ENCODE results near the gene RPLP2. TPM values are rescaled to one million over a fixed set of nuclear protein-coding genes. Genes with fewer than 3 reads are reported as not detected.

RPLP2 gene
- polyA plus RNA-seq, 1 of the 3 experiments (the other 2 are of a cell fraction): 799 TPM

GRCh38 chr11:829847-830294, 20.1 kb downstream of the RPLP2 start:
- Histone ChIP-seq H2AFZ (ENCODE audit: low read depth) (no peak overlapping the region), H3K4me2 (peak overlapping the region; percentile 100), H3K36me3 (replicated peaks in 1 of 2; ENCODE audit: control insufficient read depth in 1 of 2, insufficient read depth in 2 of 2, low read length in 1 of 2) (peaks cover 0 to 8% of the 10 kb centered on the region in 2 experiments), H3K9me3 (no peaks in the 10 kb centered on the region), H3K4me1 (ENCODE audit: control insufficient read depth in 1 of 2, insufficient read depth in 2 of 2, low read depth in 1 of 2, low read length in 1 of 2) (peaks cover 14 to 35% of the 10 kb centered on the region in 2 experiments; a peak in 2 of 4 replicates), H3K9me2 (no peaks in the 10 kb centered on the region), H3K4me3 (ENCODE audit: low read depth in 2 of 2, low read length in 1 of 2) (peak overlapping the region in 1 of 2 experiments; percentile 10; a peak in 1 of 4 replicates), H4K20me1 (ENCODE audit: insufficient read depth) (peaks cover 11% of the 10 kb centered on the region), H3K27ac (ENCODE audit: low read depth in 2 of 2, low read length in 1 of 2) (no peak overlapping the region), H3K79me2 (ENCODE audit: insufficient read depth) (peaks cover 37% of the 10 kb centered on the region), H3K9ac (no peak overlapping the region), H3K27me3 (ENCODE audit: insufficient read depth) (no peaks in the 10 kb centered on the region), H3F3A (replicated peaks; ENCODE audit: insufficient read depth) (peaks cover 11% of the 10 kb centered on the region)
- no peak for TF ChIP-seq TAF1 (IDR thresholded peaks at IDR 0.05; ENCODE audit: borderline replicate concordance, low read depth, low read length)
- TF ChIP-seq FOXJ3 (CRISPR knock-in tag; IDR thresholded peaks at IDR 0.05): no peak
- ChIA-PET POLR2A (interaction anchor here (1.2 to 2.2 kb wide), 2 partner anchors 11 to 13 kb away, joined by 5 to 9 read pairs; partner anchors contain the start of genes PNPLA2, POLR2L and TSPAN4), CTCF (interaction anchor here (0.9 to 1.2 kb wide), 3 partner anchors 9 to 21 kb away, joined by 3 to 4 read pairs (median 3); partner anchors contain the start of gene RPLP2)
- WGBS (ENCODE audit: low lambda C conversion rate): 78% methylated on average over 22 of the region's 39 CpGs
- no peak for DNase-seq

GRCh38 chr11:830295-831117, 20.7 kb downstream of the RPLP2 start:
- Histone ChIP-seq H3K4me2 (peak overlapping the region; percentile 100), H4K20me1 (ENCODE audit: insufficient read depth) (peaks cover 15% of the 10 kb centered on the region), H3K4me3 (ENCODE audit: low read depth in 2 of 2, low read length in 1 of 2) (peak overlapping the region in 1 of 2 experiments; percentile 21; a peak in 1 of 4 replicates), H3K9me3 (no peaks in the 10 kb centered on the region), H3K9ac (no peak overlapping the region), H3K9me2 (no peaks in the 10 kb centered on the region), H3F3A (replicated peaks; ENCODE audit: insufficient read depth) (peaks cover 15% of the 10 kb centered on the region), H3K36me3 (replicated peaks in 1 of 2; ENCODE audit: control insufficient read depth in 1 of 2, insufficient read depth in 2 of 2, low read length in 1 of 2) (peaks cover 0 to 2% of the 10 kb centered on the region in 2 experiments), H2AFZ (ENCODE audit: low read depth) (no peak overlapping the region), H3K4me1 (ENCODE audit: control insufficient read depth in 1 of 2, insufficient read depth in 2 of 2, low read depth in 1 of 2, low read length in 1 of 2) (peaks cover 14 to 37% of the 10 kb centered on the region in 2 experiments; a peak in 2 of 4 replicates), H3K79me2 (ENCODE audit: insufficient read depth) (peaks cover 42% of the 10 kb centered on the region), H3K27me3 (ENCODE audit: insufficient read depth) (no peaks in the 10 kb centered on the region), H3K27ac (ENCODE audit: low read depth in 2 of 2, low read length in 1 of 2) (no peak overlapping the region)
- ChIA-PET POLR2A (interaction anchor here (1.2 to 2.2 kb wide), 3 partner anchors 10 to 12 kb away, joined by 5 to 9 read pairs (median 6); partner anchors contain the start of genes PNPLA2, POLR2L and TSPAN4), CTCF (interaction anchor here (0.9 to 2.3 kb wide), 5 partner anchors 10 to 28 kb away, joined by 3 to 9 read pairs (median 3); partner anchors contain the start of genes PNPLA2 and RPLP2)
- WGBS (ENCODE audit: low lambda C conversion rate): 71% methylated on average over 54 of the region's 78 CpGs
- TF ChIP-seq USF1 (IDR thresholded peaks at IDR 0.05; ENCODE audit: borderline replicate concordance, low read depth): peak; percentile 30; the same call in 1 of the 2 replicates
- no peak for TF ChIP-seq NRF1 (IDR thresholded peaks at IDR 0.05; ENCODE audit: low read depth, low read length)
- DNase-seq: peak; percentile 85
